Liver (tissue), 9 donors: ENCODE data around the gene ZNF710. TPM values are rescaled to one million over a fixed set of nuclear protein-coding genes. Genes with fewer than 3 reads are reported as not detected.

Source experiments
- DNase-seq: peaks from one replicate; pipeline ENCODE4 v3.0.0-alpha.2; 2017; ENCODE audit warnings: low spot score
- H3K27ac ChIP-seq, 2 donors: one replicate each; pipeline ENCODE4 v1.7.0; 2013; ENCODE audit warnings: inconsistent platforms in 2 of 2, low read length in 2 of 2, control low read depth in 1 of 2, low read depth in 1 of 2, mild to moderate bottlenecking in 1 of 2
- H3K27me3 ChIP-seq, 4 donors: one replicate each; pipeline versions ENCODE4 v1.6.1 to v1.7.0; 2013; ENCODE audit warnings: low read length in 3 of 4, inconsistent platforms in 1 of 4, mild to moderate bottlenecking in 1 of 4, moderate library complexity in 1 of 4; ENCODE audit not compliant: control insufficient read depth in 4 of 4, insufficient read depth in 4 of 4
- H3K36me3 ChIP-seq, 4 donors: one replicate each; pipeline versions ENCODE4 v1.6.1 to v1.7.0; 2013; ENCODE audit warnings: low read length in 3 of 4, mild to moderate bottlenecking in 3 of 4, low read depth in 1 of 4, moderate library complexity in 1 of 4; ENCODE audit not compliant: control insufficient read depth in 4 of 4, insufficient read depth in 3 of 4
- H3K4me1 ChIP-seq, 4 donors: one replicate each; pipeline versions ENCODE4 v1.6.1 to v1.7.0; 2013; ENCODE audit warnings: low read length in 3 of 4, mild to moderate bottlenecking in 3 of 4, moderate library complexity in 1 of 4; ENCODE audit not compliant: control insufficient read depth in 4 of 4, insufficient read depth in 4 of 4
- H3K4me3 ChIP-seq, 3 donors: one replicate each; pipeline versions ENCODE4 v1.6.1 to v1.7.0; 2013; ENCODE audit warnings: low read length in 3 of 3, control low read depth in 1 of 3, low read depth in 1 of 3, mild to moderate bottlenecking in 1 of 3
- H3K9ac ChIP-seq, 2 donors: one replicate each; pipeline ENCODE4 v1.7.0; 2013; ENCODE audit warnings: low read length in 2 of 2, mild to moderate bottlenecking in 2 of 2, moderate library complexity in 2 of 2, control low read depth in 1 of 2, low read depth in 1 of 2
- H3K9me3 ChIP-seq, 4 donors: one replicate each; pipeline versions ENCODE4 v1.6.1 to v1.7.0; 2013; ENCODE audit warnings: low read length in 3 of 4; ENCODE audit not compliant: control insufficient read depth in 4 of 4
- ATF3 ChIP-seq: IDR thresholded peaks from 2 replicates; pipeline ENCODE4 v1.6.1; 2016; ENCODE audit warnings: antibody characterized with exemption
- CTCF ChIP-seq: fragments of 150-350 bp; IDR thresholded peaks from 2 replicates; pipeline ENCODE4 v1.5.1; 2017; ENCODE audit warnings: improper control_type of control experiment, low read depth, low read length; ENCODE audit not compliant: missing input control
- EGR1 ChIP-seq, 2 donors: IDR thresholded peaks; 2 replicates each; pipeline ENCODE4 v1.6.1; 2016 to 2018; ENCODE audit warnings: antibody characterized with exemption in 2 of 2, low read depth in 2 of 2
- FOXA1 ChIP-seq: IDR thresholded peaks from 2 replicates; pipeline ENCODE4 v1.6.1; 2016; ENCODE audit warnings: antibody characterized with exemption
- FOXA2 ChIP-seq: IDR thresholded peaks from 2 replicates; pipeline ENCODE4 v1.6.1; 2016; ENCODE audit warnings: antibody characterized with exemption
- GABPA ChIP-seq, 2 donors: IDR thresholded peaks in 1 of 2; conservative IDR thresholded peaks in 1 of 2; 2 replicates each; pipeline ENCODE4 v1.6.1; 2016; ENCODE audit warnings: antibody characterized with exemption in 2 of 2, mild to moderate bottlenecking in 1 of 2, moderate library complexity in 1 of 2
- HNF4A ChIP-seq, 2 donors: conservative IDR thresholded peaks; 2 replicates each; pipeline ENCODE4 v1.6.1; 2016; ENCODE audit warnings: antibody characterized with exemption in 2 of 2, mild to moderate bottlenecking in 2 of 2
- HNF4G ChIP-seq: IDR thresholded peaks from 2 replicates; pipeline ENCODE4 v1.6.1; 2016; ENCODE audit warnings: antibody characterized with exemption
- JUND ChIP-seq, 2 donors: IDR thresholded peaks; 2 replicates each; pipeline ENCODE4 v1.6.1; 2016; ENCODE audit warnings: antibody characterized with exemption in 2 of 2
- MAX ChIP-seq: IDR thresholded peaks from 2 replicates; pipeline ENCODE4 v1.6.1; 2016; ENCODE audit warnings: antibody characterized with exemption
- NR2F2 ChIP-seq: IDR thresholded peaks from 2 replicates; pipeline ENCODE4 v1.6.1; 2016; ENCODE audit warnings: antibody characterized with exemption
- RAD21 ChIP-seq, 2 donors: IDR thresholded peaks; 2 replicates each; pipeline ENCODE4 v1.6.1; 2016; ENCODE audit warnings: antibody characterized with exemption in 2 of 2, mild to moderate bottlenecking in 2 of 2
- RXRA ChIP-seq, 2 donors: IDR thresholded peaks; 2 replicates each; pipeline ENCODE4 v1.6.1; 2017 to 2018; ENCODE audit warnings: antibody characterized with exemption in 2 of 2, mild to moderate bottlenecking in 1 of 2
- SP1 ChIP-seq: IDR thresholded peaks from 2 replicates; pipeline ENCODE4 v1.6.1; 2018; ENCODE audit warnings: antibody characterized with exemption, mild to moderate bottlenecking
- TAF1 ChIP-seq: conservative IDR thresholded peaks from 2 replicates; pipeline ENCODE4 v1.6.1; 2016; ENCODE audit warnings: antibody characterized with exemption, mild to moderate bottlenecking
- YY1 ChIP-seq: IDR thresholded peaks from 2 replicates; pipeline ENCODE4 v1.6.1; 2016; ENCODE audit warnings: antibody characterized with exemption, mild to moderate bottlenecking
- WGBS: extraction: QIAGEN DNeasy Blood & Tissue Kit; methylation state at CpG from one replicate; pipeline ENCODE4 v1.1.7; 2013; 5-methylcytosine and 5-hydroxymethylcytosine counted together
- polyA plus RNA-seq, 2 donors: library from polyadenylated mRNA; stranded (reverse) in 1 of 2; unstranded in 1 of 2; fragments of 200-250 nt in 1 of 2; fragments of >200 nt in 1 of 2; fragmentation: Nextera tagmentation in 1 of 2; extraction: Ambion mirVana in 1 of 2; gene quantifications; one replicate each; pipeline versions ENCODE4 v1.2.1 to v1.2.3, GENCODE V29; 2013 to 2015
- total RNA-seq, 2 donors: library from RNA; depleted of rRNA; stranded (reverse); fragments of >200 nt; gene quantifications; one replicate each; pipeline ENCODE4 v1.2.3, GENCODE V29; 2014
- donor health status: healthy.
- donor health status: healthy.
- donor health status: healthy.
- donor health status: healthy.
- donor health status: healthy.

ZNF710 gene
- total and polyA plus RNA-seq, 4 donors, result 1.9 to 15.3 (median 5.4) TPM

GRCh38 chr15:90078965-90079364 lies 77.8 kb downstream of the ZNF710 start (continued):
- no peak for TF ChIP-seq CTCF
- no peak for TF ChIP-seq HNF4A (conservative IDR thresholded peaks at IDR 0.05)
- no peak for TF ChIP-seq ATF3
- no peak for TF ChIP-seq JUND (IDR thresholded peaks at IDR 0.05)
- no peak for TF ChIP-seq GABPA (IDR thresholded peaks at IDR 0.05 in 1 of 2, conservative IDR thresholded peaks at IDR 0.05 in 1 of 2)
- TF ChIP-seq SP1, result no peak

GRCh38 chr15:90079619-90080457 lies 78.7 kb downstream of the ZNF710 start:
- Histone ChIP-seq H3K9me3 (no peaks in the 10 kb centered on the region), H3K4me3 (no peak overlapping the region), H3K27ac (no peak overlapping the region), H3K27me3 (no peaks in the 10 kb centered on the region), H3K9ac (no peak overlapping the region), H3K36me3 (peaks cover 8 to 38% (median 25%) of the 10 kb centered on the region in 4 donors), H3K4me1 (peaks cover 6 to 13% (median 10%) of the 10 kb centered on the region in 4 donors)
- TF ChIP-seq NR2F2, result no peak
- no peak for TF ChIP-seq EGR1 (IDR thresholded peaks at IDR 0.05; ENCODE audit: low read depth in 2 of 2)
- TF ChIP-seq HNF4G, result no peak
- no peak for TF ChIP-seq TAF1
- no peak for TF ChIP-seq FOXA1
- WGBS, result 94% methylated on average over 28 of the region's 28 CpGs
- no peak for DNase-seq

- H3K36me3 ChIP-seq, result peaks cover 12 to 44% (median 28%) of the 10 kb centered on the region in 4 donors
- WGBS, result 86% methylated on average over 9 of the region's 9 CpGs
Measured at GRCh38 chr15:90080458-90080755, 79.3 kb downstream of the ZNF710 start.

GRCh38 chr15:90080818-90081393 lies 79.8 kb downstream of the ZNF710 start:
- H3K9ac ChIP-seq, result no peak overlapping the region
- no peaks in the 10 kb centered on the region for H3K27me3 ChIP-seq
- no peak overlapping the region for H3K4me3 ChIP-seq
- DNase-seq, result no peak
- WGBS, result 92% methylated on average over 11 of the region's 11 CpGs
- H3K9me3 ChIP-seq, result no peaks in the 10 kb centered on the region
- no peak overlapping the region for H3K27ac ChIP-seq
- H3K36me3 ChIP-seq, result peaks cover 15 to 48% (median 31%) of the 10 kb centered on the region in 4 donors
- peaks cover 3 to 10% (median 6%) of the 10 kb centered on the region in 4 donors for H3K4me1 ChIP-seq
- no peak for TF ChIP-seq GABPA (IDR thresholded peaks at IDR 0.05 in 1 of 2, conservative IDR thresholded peaks at IDR 0.05 in 1 of 2)
- TF ChIP-seq EGR1 (IDR thresholded peaks at IDR 0.05; ENCODE audit: low read depth in 2 of 2), result no peak
- no peak for TF ChIP-seq NR2F2
- TF ChIP-seq HNF4A (conservative IDR thresholded peaks at IDR 0.05), result no peak
- TF ChIP-seq MAX, result no peak
- no peak for TF ChIP-seq YY1
- no peak for TF ChIP-seq FOXA1
- no peak for TF ChIP-seq HNF4G
- TF ChIP-seq SP1, result no peak
- TF ChIP-seq ATF3, result no peak
- TF ChIP-seq FOXA2, result no peak
- no peak for TF ChIP-seq RXRA (IDR thresholded peaks at IDR 0.05)
- no peak for TF ChIP-seq CTCF
- no peak for TF ChIP-seq RAD21 (IDR thresholded peaks at IDR 0.05)
- TF ChIP-seq JUND (IDR thresholded peaks at IDR 0.05), result no peak

More at GRCh38 chr15:90080458-90080755, 79.3 kb downstream of the ZNF710 start:
- no peak overlapping the region for H3K27ac ChIP-seq
- no peak overlapping the region for H3K9ac ChIP-seq
- no peak for DNase-seq
- H3K4me1 ChIP-seq, result peaks cover 6 to 12% (median 10%) of the 10 kb centered on the region in 4 donors
- H3K27me3 ChIP-seq, result no peaks in the 10 kb centered on the region
- no peak overlapping the region for H3K4me3 ChIP-seq
- no peaks in the 10 kb centered on the region for H3K9me3 ChIP-seq
- no peak for TF ChIP-seq HNF4A (conservative IDR thresholded peaks at IDR 0.05)
- no peak for TF ChIP-seq NR2F2
- TF ChIP-seq FOXA1, result no peak
- no peak for TF ChIP-seq ATF3
